ENCODE results near the gene PTPRG.

Gene PTPRG

GRCh38 chr3:62114763-62115162, 553.4 kb downstream of the PTPRG start:
- no peak overlapping the region for H3K27ac ChIP-seq (ENCODE audit: poor library complexity, severe bottlenecking)
- no peaks in the 10 kb centered on the region for H3K9me3 ChIP-seq (ENCODE audit: severe bottlenecking)
- H3K4me3 ChIP-seq (ENCODE audit: severe bottlenecking): no peak overlapping the region
- no peaks in the 10 kb centered on the region for H3K36me3 ChIP-seq (ENCODE audit: low read depth)
- DNase-seq (ENCODE audit: low spot score) (no peak), ATAC-seq (ENCODE audit: low read depth) (no peak)
- TF ChIP-seq CTCF (IDR thresholded peaks at IDR 0.05; ENCODE audit: poor library complexity, severe bottlenecking): no peak
- no peaks in the 10 kb centered on the region for H3K4me1 ChIP-seq (ENCODE audit: insufficient read depth, poor library complexity, severe bottlenecking)
- no peaks in the 10 kb centered on the region for H3K27me3 ChIP-seq (ENCODE audit: insufficient read depth, poor library complexity, severe bottlenecking)

GRCh38 chr3:62117903-62118548, 556.7 kb downstream of the PTPRG start:
- no peak for DNase-seq (ENCODE audit: low spot score)
- H3K4me1 ChIP-seq (ENCODE audit: insufficient read depth, poor library complexity, severe bottlenecking): no peaks in the 10 kb centered on the region
- no peak for ATAC-seq (ENCODE audit: low read depth)
- no peak overlapping the region for H3K27ac ChIP-seq (ENCODE audit: poor library complexity, severe bottlenecking)
- H3K4me3 ChIP-seq (ENCODE audit: severe bottlenecking): no peak overlapping the region
- no peak for TF ChIP-seq CTCF (IDR thresholded peaks at IDR 0.05; ENCODE audit: poor library complexity, severe bottlenecking)
- no peaks in the 10 kb centered on the region for H3K36me3 ChIP-seq (ENCODE audit: low read depth)
- H3K27me3 ChIP-seq (ENCODE audit: insufficient read depth, poor library complexity, severe bottlenecking): no peaks in the 10 kb centered on the region
- no peaks in the 10 kb centered on the region for H3K9me3 ChIP-seq (ENCODE audit: severe bottlenecking)

- no peak overlapping the region for H3K4me3 ChIP-seq (ENCODE audit: severe bottlenecking)
- DNase-seq (ENCODE audit: low spot score) (no peak), ATAC-seq (ENCODE audit: low read depth) (no peak)
- no peaks in the 10 kb centered on the region for H3K9me3 ChIP-seq (ENCODE audit: severe bottlenecking)
- TF ChIP-seq CTCF (IDR thresholded peaks at IDR 0.05; ENCODE audit: poor library complexity, severe bottlenecking): no peak
- no peak overlapping the region for H3K27ac ChIP-seq (ENCODE audit: poor library complexity, severe bottlenecking)
- H3K36me3 ChIP-seq (ENCODE audit: low read depth): no peaks in the 10 kb centered on the region
- H3K27me3 ChIP-seq (ENCODE audit: insufficient read depth, poor library complexity, severe bottlenecking): no peaks in the 10 kb centered on the region
- no peaks in the 10 kb centered on the region for H3K4me1 ChIP-seq (ENCODE audit: insufficient read depth, poor library complexity, severe bottlenecking)
Measured at GRCh38 chr3:62119139-62119538, 557.8 kb downstream of the PTPRG start.

GRCh38 chr3:62122819-62123218, 561.4 kb downstream of the PTPRG start:
- ATAC-seq (ENCODE audit: low read depth): no peak
- Histone ChIP-seq H3K36me3 (ENCODE audit: low read depth) (no peaks in the 10 kb centered on the region), H3K4me3 (ENCODE audit: severe bottlenecking) (no peak overlapping the region), H3K9me3 (ENCODE audit: severe bottlenecking) (no peaks in the 10 kb centered on the region), H3K27me3 (ENCODE audit: insufficient read depth, poor library complexity, severe bottlenecking) (no peaks in the 10 kb centered on the region), H3K4me1 (ENCODE audit: insufficient read depth, poor library complexity, severe bottlenecking) (no peaks in the 10 kb centered on the region), H3K27ac (ENCODE audit: poor library complexity, severe bottlenecking) (no peak overlapping the region)
- no peak for TF ChIP-seq CTCF (IDR thresholded peaks at IDR 0.05; ENCODE audit: poor library complexity, severe bottlenecking)
- no peak for DNase-seq (ENCODE audit: low spot score)

GRCh38 chr3:62125380-62125779, 564.0 kb downstream of the PTPRG start:
- Histone ChIP-seq H3K4me3 (ENCODE audit: severe bottlenecking) (no peak overlapping the region), H3K36me3 (ENCODE audit: low read depth) (no peaks in the 10 kb centered on the region), H3K4me1 (ENCODE audit: insufficient read depth, poor library complexity, severe bottlenecking) (no peaks in the 10 kb centered on the region), H3K27me3 (ENCODE audit: insufficient read depth, poor library complexity, severe bottlenecking) (no peaks in the 10 kb centered on the region), H3K27ac (ENCODE audit: poor library complexity, severe bottlenecking) (no peak overlapping the region), H3K9me3 (ENCODE audit: severe bottlenecking) (no peaks in the 10 kb centered on the region)
- no peak for TF ChIP-seq CTCF (IDR thresholded peaks at IDR 0.05; ENCODE audit: poor library complexity, severe bottlenecking)
- no peak for DNase-seq (ENCODE audit: low spot score)
- no peak for ATAC-seq (ENCODE audit: low read depth)

All from RWPE2 (cell line).